Adipocyte (in vitro differentiated cells): ENCODE data around the gene LRRC18.

ENCODE experiments used
- DNase-seq: peaks from one replicate; pipeline ENCODE4 v3.0.0-alpha.2; 2015; ENCODE audit warnings: low read depth
- H3K27me3 ChIP-seq: replicated peaks from 2 replicates; pipeline ENCODE4 v1.7.0; 2013; ENCODE audit warnings: mild to moderate bottlenecking, low read length, moderate library complexity; ENCODE audit not compliant: control insufficient read depth, insufficient read depth
- H3K36me3 ChIP-seq: 2 replicates; pipeline ENCODE4 v1.7.0; 2013; ENCODE audit warnings: low read length, mild to moderate bottlenecking, moderate library complexity; ENCODE audit not compliant: control insufficient read depth, insufficient read depth, severe bottlenecking
- H3K4me1 ChIP-seq: 2 replicates; pipeline ENCODE4 v1.7.0; 2013; ENCODE audit warnings: mild to moderate bottlenecking, low read length, moderate library complexity; ENCODE audit not compliant: control insufficient read depth, insufficient read depth
- H3K4me3 ChIP-seq: 2 replicates; pipeline ENCODE4 v1.7.0; 2013; ENCODE audit warnings: mild to moderate bottlenecking, low read length, moderate library complexity
- H3K9ac ChIP-seq: 2 replicates; pipeline ENCODE4 v1.7.0; 2013; ENCODE audit warnings: mild to moderate bottlenecking, low read length, moderate library complexity
- H3K9me3 ChIP-seq: 2 replicates; pipeline ENCODE4 v1.7.0; 2013; ENCODE audit warnings: mild to moderate bottlenecking, low read length, moderate library complexity; ENCODE audit not compliant: control insufficient read depth

The LRRC18 gene

DNA sequence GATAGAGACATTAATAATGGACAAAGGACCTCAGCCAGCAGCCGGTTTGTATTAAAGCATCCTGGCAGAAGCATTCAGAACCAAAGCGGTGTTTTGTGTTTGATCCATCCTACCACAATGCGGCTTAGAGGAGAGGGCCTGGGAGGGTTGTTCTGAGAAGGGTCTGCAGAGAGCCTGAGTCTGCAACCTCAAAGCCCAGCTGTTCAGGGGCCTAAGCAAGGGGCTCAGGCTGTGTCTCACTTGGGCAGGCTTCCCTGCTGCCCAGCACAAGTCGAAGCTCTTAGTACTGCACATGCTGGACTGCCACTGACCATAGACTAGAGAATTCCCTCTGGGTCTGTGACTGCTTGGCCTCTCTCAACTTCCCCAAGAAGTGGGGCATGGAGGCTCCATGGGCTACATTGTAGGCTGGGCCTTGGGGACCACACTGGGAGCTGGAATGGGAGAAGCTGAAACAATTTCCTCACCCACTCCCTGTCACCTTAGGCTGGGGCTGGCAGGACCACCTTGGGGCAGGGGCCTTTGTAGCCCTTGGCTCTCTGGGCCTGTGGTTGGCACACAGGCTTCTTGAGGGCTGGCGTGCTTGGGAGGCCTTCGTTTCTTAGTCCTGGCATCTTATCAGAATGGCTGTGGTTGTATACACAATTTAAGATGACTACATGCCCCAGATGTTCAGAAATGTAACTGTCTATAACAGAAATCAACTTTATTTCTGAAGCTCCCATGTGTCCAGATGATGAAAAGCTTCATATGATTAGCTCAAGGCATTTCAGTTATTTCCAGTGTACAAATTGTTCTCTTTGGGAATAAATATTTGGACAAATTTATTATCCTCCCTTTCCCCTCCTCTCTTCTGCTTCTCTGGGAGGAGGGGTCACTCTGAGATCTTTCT is 44.5 kb downstream of the LRRC18 start:
- no peak overlapping the region for H3K4me3 ChIP-seq
- H3K27me3 ChIP-seq: peaks cover 27% of the 10 kb centered on the region
- H3K9ac ChIP-seq: no peak overlapping the region
- H3K4me1 ChIP-seq: peaks cover 4% of the 10 kb centered on the region
- no peak for DNase-seq
- H3K36me3 ChIP-seq: no peaks in the 10 kb centered on the region
- H3K9me3 ChIP-seq: peaks cover 3% of the 10 kb centered on the region

DNA sequence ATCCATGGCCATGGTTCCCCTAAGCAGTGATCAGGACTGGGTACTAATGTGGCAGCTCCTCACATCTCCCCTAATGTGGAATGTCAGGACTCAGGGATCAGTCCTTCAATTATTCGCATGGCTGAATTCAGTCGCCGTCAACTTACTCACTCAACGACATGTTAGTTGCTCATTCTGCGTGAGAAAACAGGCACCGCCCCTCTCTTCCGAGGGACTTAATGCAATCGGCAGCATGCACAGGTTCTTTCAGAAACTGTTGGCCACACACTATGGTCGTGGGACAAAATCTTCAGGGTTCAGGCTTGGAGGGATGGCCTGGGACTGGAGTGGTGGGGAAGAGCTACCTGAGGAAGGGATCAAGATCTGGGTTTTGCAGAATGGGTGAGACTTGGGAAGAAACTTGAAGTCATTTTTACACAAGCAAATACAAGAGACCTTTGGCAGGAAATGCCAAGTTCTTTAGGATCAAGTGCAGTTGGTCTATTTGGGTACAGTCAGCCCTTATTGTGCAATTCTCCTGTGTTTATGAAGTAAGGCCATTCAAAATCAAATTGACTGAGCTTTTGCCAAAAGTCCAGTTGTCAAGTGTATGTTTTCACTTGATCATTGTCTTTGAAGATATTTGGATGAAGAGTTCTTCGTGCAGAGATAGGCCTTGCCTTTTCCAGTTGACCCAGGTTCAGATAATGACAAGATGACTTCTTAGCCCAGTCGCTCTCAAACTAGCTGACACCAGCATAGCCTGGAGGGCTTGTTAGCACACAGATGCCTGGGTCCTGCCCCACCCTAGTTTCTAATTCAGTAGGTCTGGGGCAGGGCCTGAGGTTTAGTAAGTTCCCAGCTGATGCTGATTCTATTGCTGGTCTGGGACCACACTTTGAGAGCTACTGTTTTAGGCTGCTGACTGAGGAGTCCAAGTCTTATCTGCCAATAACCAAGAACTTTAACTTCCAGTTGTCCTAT is 48.5 kb downstream of the LRRC18 start:
- Histone ChIP-seq H3K27me3 (peaks cover 39% of the 10 kb centered on the region), H3K4me3 (no peak overlapping the region), H3K36me3 (no peaks in the 10 kb centered on the region), H3K9ac (no peak overlapping the region), H3K9me3 (no peaks in the 10 kb centered on the region), H3K4me1 (peaks cover 4% of the 10 kb centered on the region)
- DNase-seq: peak; percentile 27

DNA sequence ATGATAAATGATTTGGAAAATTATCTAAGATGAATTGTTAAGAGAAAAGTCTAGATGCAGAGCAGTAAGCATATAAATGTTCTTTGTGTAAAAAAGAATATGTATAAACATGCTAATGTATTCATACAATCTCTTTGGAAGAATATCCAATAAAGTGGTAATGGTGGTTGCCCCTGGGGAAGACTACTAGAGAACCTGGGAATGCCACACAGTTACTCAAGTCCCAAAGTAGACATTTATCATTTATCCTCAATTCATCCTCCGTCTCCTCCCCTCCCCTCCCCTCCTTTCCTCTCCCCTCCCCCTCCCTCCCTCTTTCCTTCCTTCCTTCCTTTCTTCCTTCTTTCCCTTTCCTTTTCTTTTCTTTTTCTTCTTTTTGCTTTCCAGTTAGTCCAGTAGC is 51.7 kb downstream of the LRRC18 start:
- Histone ChIP-seq H3K9ac (no peak overlapping the region), H3K4me3 (no peak overlapping the region), H3K27me3 (peaks cover 38% of the 10 kb centered on the region), H3K4me1 (peaks cover 4% of the 10 kb centered on the region), H3K36me3 (no peaks in the 10 kb centered on the region), H3K9me3 (no peaks in the 10 kb centered on the region)
- DNase-seq: no peak

DNA sequence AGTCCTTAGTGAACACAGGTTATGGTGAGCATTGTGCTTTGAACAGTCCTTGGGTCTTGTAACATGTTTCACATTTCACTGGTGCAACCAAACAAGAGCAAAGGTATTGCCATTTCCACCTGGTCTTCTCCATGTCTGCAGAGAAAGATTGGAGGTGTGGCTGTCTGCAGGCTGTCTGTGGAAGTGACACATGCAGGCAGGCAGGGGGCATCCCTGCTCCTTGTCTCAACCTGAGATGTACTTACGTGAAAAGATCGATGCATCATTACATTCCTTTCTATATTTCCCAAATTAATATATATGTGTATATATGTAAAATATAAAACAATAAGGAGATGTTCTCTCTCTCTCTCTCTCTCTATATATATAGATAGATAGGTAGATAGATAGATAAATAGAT is 54.3 kb downstream of the LRRC18 start:
- peak; percentile 7 for DNase-seq
- Histone ChIP-seq H3K9ac (no peak overlapping the region), H3K9me3 (no peaks in the 10 kb centered on the region), H3K4me3 (no peak overlapping the region), H3K4me1 (no peaks in the 10 kb centered on the region), H3K36me3 (no peaks in the 10 kb centered on the region), H3K27me3 (peaks cover 32% of the 10 kb centered on the region)

DNA sequence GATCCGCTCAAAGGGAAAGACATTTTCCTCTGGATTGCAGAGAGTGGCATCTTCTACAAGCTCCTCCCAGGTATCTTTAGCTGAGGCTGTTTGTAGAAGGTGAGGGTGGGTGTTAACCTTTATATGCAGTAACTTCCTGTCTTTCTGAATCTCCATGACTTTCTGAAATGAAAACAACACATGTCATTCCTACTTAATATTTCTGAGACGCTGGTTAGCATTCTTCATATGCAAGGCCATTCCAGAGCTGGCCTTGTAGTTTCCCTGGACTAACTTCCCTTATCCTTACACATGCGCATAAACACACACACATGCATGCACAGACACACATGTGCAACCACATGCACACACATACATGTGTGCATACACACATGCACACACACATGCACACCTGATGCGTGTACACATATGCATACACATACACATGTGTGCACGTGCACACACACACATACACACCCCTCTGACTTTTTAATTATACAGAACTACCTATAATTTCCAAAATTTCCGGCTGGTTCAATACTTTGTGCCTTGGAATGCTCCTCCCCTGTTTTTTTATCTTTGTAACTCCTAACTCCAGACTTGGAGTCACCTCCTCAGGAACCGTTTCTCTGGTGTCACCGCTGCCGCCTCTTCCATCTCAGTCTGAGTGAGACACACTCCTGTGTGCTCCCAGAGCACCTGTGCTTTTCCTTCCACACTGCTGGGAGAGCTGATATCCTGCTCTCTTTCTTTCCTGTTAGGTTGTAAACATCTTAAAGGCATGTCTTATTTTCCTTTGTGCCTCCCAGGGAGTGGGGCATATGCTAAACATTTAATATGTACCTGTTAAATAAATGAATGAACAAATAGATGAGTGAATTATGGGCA is 55.2 kb downstream of the LRRC18 start:
- H3K4me1 ChIP-seq: no peaks in the 10 kb centered on the region
- DNase-seq: no peak
- no peak overlapping the region for H3K4me3 ChIP-seq
- peaks cover 37% of the 10 kb centered on the region for H3K27me3 ChIP-seq
- no peaks in the 10 kb centered on the region for H3K9me3 ChIP-seq
- no peaks in the 10 kb centered on the region for H3K36me3 ChIP-seq
- no peak overlapping the region for H3K9ac ChIP-seq

DNA sequence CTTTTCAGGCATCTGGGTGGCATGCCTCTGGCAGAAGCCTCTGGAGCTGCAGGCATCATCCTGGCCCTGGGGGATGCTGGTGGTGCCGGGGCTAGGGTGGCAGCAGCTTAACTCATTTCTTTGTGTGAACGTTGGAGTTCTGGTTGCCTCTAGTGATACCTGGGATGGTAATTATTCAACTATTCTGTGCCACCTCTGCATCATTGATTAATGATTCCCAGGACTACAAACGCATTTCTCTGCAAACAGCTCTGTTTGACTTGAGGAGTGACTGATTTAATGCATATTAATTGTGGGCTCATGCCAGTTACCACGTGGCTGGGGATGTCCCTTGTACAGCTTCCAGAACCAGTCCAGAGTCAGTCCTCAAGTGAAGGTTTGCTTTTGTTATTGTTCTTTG is 55.9 kb downstream of the LRRC18 start:
- no peak overlapping the region for H3K9ac ChIP-seq
- no peaks in the 10 kb centered on the region for H3K4me1 ChIP-seq
- H3K9me3 ChIP-seq: no peaks in the 10 kb centered on the region
- H3K4me3 ChIP-seq: no peak overlapping the region
- H3K27me3 ChIP-seq: peaks cover 35% of the 10 kb centered on the region
- H3K36me3 ChIP-seq: no peaks in the 10 kb centered on the region
- DNase-seq: no peak

DNA sequence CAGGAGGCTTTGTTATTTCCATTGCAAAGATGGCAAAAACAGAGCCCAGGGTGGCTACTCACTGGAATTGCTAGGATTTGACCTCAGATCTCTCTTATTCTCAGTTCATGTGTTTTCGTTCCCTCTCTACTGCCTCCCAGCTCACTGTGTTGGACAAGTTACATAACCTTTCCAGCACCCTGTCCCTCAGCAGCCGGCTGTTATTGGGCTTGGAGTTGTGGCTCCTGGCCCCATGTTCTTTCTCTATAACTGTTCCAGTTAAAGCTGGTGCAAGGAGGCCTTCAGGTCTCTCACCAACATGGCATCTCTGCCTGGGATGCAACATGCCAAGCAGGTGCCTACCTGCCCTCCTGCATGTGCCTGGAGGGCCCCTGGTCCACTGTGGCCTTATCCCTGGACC is 56.8 kb downstream of the LRRC18 start:
- no peak for DNase-seq
- peaks cover 35% of the 10 kb centered on the region for H3K27me3 ChIP-seq
- H3K36me3 ChIP-seq: no peaks in the 10 kb centered on the region
- no peaks in the 10 kb centered on the region for H3K4me1 ChIP-seq
- H3K4me3 ChIP-seq: no peak overlapping the region
- H3K9ac ChIP-seq: no peak overlapping the region
- no peaks in the 10 kb centered on the region for H3K9me3 ChIP-seq

DNA sequence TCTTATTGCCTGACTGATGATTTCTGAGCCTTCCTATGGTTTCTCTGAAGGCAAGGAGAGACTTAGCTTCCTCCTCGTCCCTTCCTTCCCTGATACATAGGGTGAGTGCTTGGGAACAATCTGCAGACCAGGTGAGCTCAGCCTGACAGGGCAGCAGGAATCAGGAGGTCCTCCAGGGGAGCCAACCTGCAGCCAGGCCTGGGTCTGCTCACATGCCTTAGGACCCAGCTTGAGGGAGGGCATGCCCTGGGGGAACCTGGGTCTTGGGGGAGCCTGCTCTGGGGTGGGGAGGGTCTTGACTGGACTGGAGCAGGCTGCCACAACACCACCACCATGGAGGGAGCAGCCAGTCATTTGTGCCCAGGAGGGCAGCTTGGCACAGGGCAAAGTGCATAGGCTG is 57.7 kb downstream of the LRRC18 start:
- H3K36me3 ChIP-seq: no peaks in the 10 kb centered on the region
- no peaks in the 10 kb centered on the region for H3K9me3 ChIP-seq
- H3K4me1 ChIP-seq: no peaks in the 10 kb centered on the region
- no peak overlapping the region for H3K9ac ChIP-seq
- no peak overlapping the region for H3K4me3 ChIP-seq
- H3K27me3 ChIP-seq: peaks cover 35% of the 10 kb centered on the region
- no peak for DNase-seq

DNA sequence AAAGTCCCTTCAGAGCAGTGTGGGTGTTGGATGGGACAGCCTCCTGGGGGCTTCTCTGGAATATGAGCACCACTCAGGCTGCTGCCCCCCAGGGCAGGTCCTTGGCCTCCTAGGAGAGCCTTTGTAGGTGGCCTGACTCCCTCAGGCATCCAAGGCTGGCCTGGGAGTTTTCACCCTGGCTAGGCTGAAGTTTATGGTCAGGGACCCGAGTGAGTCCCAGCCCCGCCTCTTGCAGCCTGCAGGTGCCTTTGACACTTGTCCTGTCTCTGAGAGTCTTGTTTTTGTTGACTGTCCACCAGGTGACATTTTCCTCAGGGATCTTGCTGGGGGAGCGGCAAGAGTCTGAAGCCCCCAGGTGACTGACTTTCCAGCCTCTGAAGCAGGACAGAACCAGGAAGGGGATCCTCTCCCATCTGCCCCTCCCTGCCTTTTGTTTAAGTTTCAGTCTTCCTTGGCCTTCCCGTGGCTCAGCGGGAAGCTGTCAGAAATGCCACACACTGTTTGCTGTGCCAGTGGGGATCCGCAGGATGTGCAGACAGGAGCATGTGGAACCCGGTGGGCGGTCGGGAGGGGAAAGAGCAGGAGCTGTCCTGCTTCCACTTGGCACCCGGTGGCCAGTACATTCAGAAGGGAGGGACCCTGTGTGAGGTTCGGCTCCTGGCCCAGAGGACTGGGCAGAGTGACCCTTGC is 59.5 kb downstream of the LRRC18 start:
- Histone ChIP-seq H3K9ac (no peak overlapping the region), H3K9me3 (no peaks in the 10 kb centered on the region), H3K4me1 (no peaks in the 10 kb centered on the region), H3K36me3 (no peaks in the 10 kb centered on the region), H3K27me3 (peaks cover 41% of the 10 kb centered on the region), H3K4me3 (no peak overlapping the region)
- no peak for DNase-seq

DNA sequence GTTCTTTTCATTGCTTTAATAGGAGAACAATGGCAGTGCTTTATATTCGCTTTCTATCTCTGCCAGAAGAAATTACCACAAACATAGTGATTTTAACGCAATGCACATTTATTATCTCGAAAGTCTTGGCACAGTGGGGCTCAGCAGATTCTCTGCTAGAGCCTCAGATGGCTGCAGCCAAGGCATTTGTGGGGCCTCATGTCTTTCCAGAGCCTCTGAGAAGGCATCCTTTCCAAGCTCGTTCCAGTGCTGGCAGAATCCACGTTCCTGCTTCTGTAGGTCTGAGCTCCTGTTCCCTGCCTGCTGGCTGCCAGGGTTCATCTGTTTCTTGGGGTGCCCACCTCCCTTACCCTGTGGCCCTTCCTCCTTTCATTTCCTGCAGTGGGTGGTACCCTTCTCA is 60.2 kb downstream of the LRRC18 start:
- Histone ChIP-seq H3K9ac (no peak overlapping the region), H3K4me3 (no peak overlapping the region), H3K27me3 (peaks cover 36% of the 10 kb centered on the region), H3K9me3 (no peaks in the 10 kb centered on the region), H3K4me1 (no peaks in the 10 kb centered on the region), H3K36me3 (no peaks in the 10 kb centered on the region)
- no peak for DNase-seq
